ENCODE results near the gene CARMIL1. TPM values are rescaled to one million over a fixed set of nuclear protein-coding genes. Genes with fewer than 3 reads are reported as not detected.

CARMIL1 gene
- total RNA-seq, 1 experiment from 2014 or later: 23.6 TPM

- Histone ChIP-seq H3K18ac (ENCODE audit: insufficient read length, low read depth, low read length) (no peak overlapping the region), H3K9me3 (ENCODE audit: control insufficient read depth, low read depth, low read length) (no peaks in the 10 kb centered on the region), H3K23me2 (ENCODE audit: insufficient read length, low read depth, low read length, poor library complexity, severe bottlenecking) (no peaks in the 10 kb centered on the region), H2BK5ac (ENCODE audit: insufficient read length, low read length) (no peak overlapping the region), H4K8ac (replicated peaks; ENCODE audit: insufficient read length, low read depth, low read length) (no peak overlapping the region), H3K9ac (ENCODE audit: extremely low read depth, insufficient read length, low read length) (no peak overlapping the region), H2BK15ac (ENCODE audit: low read depth, low read length) (no peak overlapping the region), H3K4ac (ENCODE audit: low read depth, low read length) (no peak overlapping the region), H3K56ac (ENCODE audit: insufficient read length, low read depth, low read length) (no peak overlapping the region), H2BK12ac (ENCODE audit: insufficient read length, low read depth, low read length) (no peak overlapping the region), H4K91ac (ENCODE audit: insufficient read length, low read depth, low read length) (no peak overlapping the region), H3K4me2 (ENCODE audit: insufficient read depth, insufficient read length, low read length) (no peak overlapping the region), H2AK5ac (ENCODE audit: insufficient read length, low read length) (no peak overlapping the region), H3K23ac (ENCODE audit: insufficient read length, low read depth, low read length) (no peak overlapping the region), H3K79me1 (ENCODE audit: insufficient read depth, low read depth, low read length, poor library complexity, severe bottlenecking) (no peaks in the 10 kb centered on the region), H3K4me1 (ENCODE audit: insufficient read depth, low read length) (no peaks in the 10 kb centered on the region), H4K5ac (ENCODE audit: insufficient read length, low read depth, low read length) (no peak overlapping the region), H2BK120ac (ENCODE audit: low read depth, low read length, poor library complexity, severe bottlenecking) (no peak overlapping the region), H2AFZ (ENCODE audit: low read length) (no peak overlapping the region), H3K27me3 (ENCODE audit: insufficient read depth, low read length) (no peaks in the 10 kb centered on the region), H4K20me1 (ENCODE audit: control insufficient read depth, insufficient read depth, insufficient read length) (no peaks in the 10 kb centered on the region), H3T11ph (ENCODE audit: low read length) (no peak overlapping the region), H3K79me2 (ENCODE audit: insufficient read depth, low read length) (no peaks in the 10 kb centered on the region), H3K27ac (ENCODE audit: insufficient read length, low read depth, low read length) (no peak overlapping the region), H2BK20ac (ENCODE audit: low read depth, low read length, poor library complexity, severe bottlenecking) (no peak overlapping the region), H3K14ac (ENCODE audit: insufficient read depth, low read length) (no peak overlapping the region)
- H3K36me3 Mint-ChIP-seq (ENCODE audit: insufficient read depth in 1 of 3, low read depth in 3 of 3): peaks cover 0 to 3% (median 0%) of the 10 kb centered on the region in 3 experiments; a peak in 1 of 7 replicates
- H3K4me1 Mint-ChIP-seq: peaks cover 2 to 6% of the 10 kb centered on the region in 2 experiments; a peak in 3 of 4 replicates
- TF ChIP-seq CTCF (conservative IDR thresholded peaks at IDR 0.05): no peak
- no peaks in the 10 kb centered on the region for H3K9me3 Mint-ChIP-seq
- H3K27ac Mint-ChIP-seq: no peak overlapping the region
- WGBS (ENCODE audit: extremely low coverage, insufficient read length, low lambda C conversion rate): no CpG with 5 or more reads among the region's 6 CpGs
- no peak for DNase-seq
- H3K27me3 Mint-ChIP-seq (ENCODE audit: low read depth): no peaks in the 10 kb centered on the region
- no peak overlapping the region for H3K4me3 Mint-ChIP-seq
These were observed 226.8 kb downstream of the CARMIL1 start for GRCh38 chr6:25506020-25506419.

Measured in H9 (cell line).